Gastrocnemius medialis (tissue), 4 donors: ENCODE data around the gene CLIP2. TPM values are rescaled to one million over a fixed set of nuclear protein-coding genes. Genes with fewer than 3 reads are reported as not detected.
A peak's percentile ranks its signal among the peaks of the same experiment; 100 is the strongest.
"Not testable (repeated sequence)": the region's sequence is repeated elsewhere in the genome, so short reads cannot be mapped to it uniquely, and the experiment has no call there.

Source experiments
- ATAC-seq, 2 donors: fragments of 150-250 bp; one replicate each; pipeline ENCODE4 v1.9.1; 2016
- DNase-seq, 2 donors: peaks; one replicate each; pipeline ENCODE4 v3.0.0-alpha.2; 2019
- H3K27ac ChIP-seq, 4 donors: fragments of 200-600 bp; sonication (generic); 1 replicate in 1 of 4; 2 replicates in 3 of 4; pipeline ENCODE4 v1.5.1; 2016 to 2018; ENCODE audit warnings: mild to moderate bottlenecking in 2 of 4, moderate library complexity in 1 of 4
- H3K27me3 ChIP-seq, 3 donors: fragments of 200-600 bp; sonication (generic) in 2 of 3; 1 replicate in 1 of 3; 2 replicates in 2 of 3; pipeline versions ENCODE4 v1.5.1 to v1.6.0; 2016 to 2019; ENCODE audit warnings: mild to moderate bottlenecking in 1 of 3, moderate library complexity in 1 of 3
- H3K36me3 ChIP-seq, 2 donors: fragments of 200-600 bp; sonication (generic) in 1 of 2; one replicate each; pipeline ENCODE4 v1.5.1; 2017 to 2018
- H3K4me1 ChIP-seq, 2 donors: fragments of 200-600 bp; sonication (generic) in 1 of 2; one replicate each; pipeline ENCODE4 v1.5.1; 2016 to 2017; ENCODE audit warnings: mild to moderate bottlenecking in 2 of 2
- H3K4me3 ChIP-seq, 4 donors: fragments of 200-600 bp; sonication (generic) in 3 of 4; 1 replicate in 1 of 4; 2 replicates in 3 of 4; pipeline ENCODE4 v1.5.1; 2016 to 2019; ENCODE audit warnings: mild to moderate bottlenecking in 2 of 4
- H3K9me3 ChIP-seq, 3 donors: fragments of 200-600 bp; sonication (generic) in 2 of 3; 1 replicate in 1 of 3; 2 replicates in 2 of 3; pipeline ENCODE4 v1.5.1; 2016 to 2019
- POLR2A ChIP-seq, 2 donors: fragments of 450-650 bp; IDR thresholded peaks; one replicate each; pipeline ENCODE4 v1.6.1; 2017; ENCODE audit warnings: antibody characterized with exemption in 2 of 2, mild to moderate bottlenecking in 2 of 2, moderate library complexity in 2 of 2
- in situ Hi-C, 4 donors: fragments of 200-750 bp; cut with MboI; loops; one replicate each; pipeline versions ENCODE4 v1.15.0 to v1.8.0; 2017; ENCODE audit warnings: low sequenced_read_pairs in 4 of 4
- intact Hi-C: fragments of 100-400 bp; cut with DNase I; formaldehyde crosslinking; loops from one replicate; pipeline ENCODE4 v1.15.1; 2023; ENCODE audit warnings: low total_unique reads
- total RNA-seq, 4 donors: library from RNA; depleted of rRNA; stranded (reverse); fragments of >200 nt; gene quantifications; one replicate each; pipeline versions ENCODE4 v1.1.0 to v1.2.3, GENCODE V29; 2016
- TF ChIP-seq, protein P1 (sequence below), 5 experiments: fragments of 450-650 bp in 3 of 5; fragments of 200-600 bp in 2 of 5; sonication (generic) in 2 of 5; IDR thresholded peaks in 4 of 5; conservative IDR thresholded peaks in 1 of 5; 1 replicate in 4 of 5; 2 replicates in 1 of 5; pipeline ENCODE4 v1.5.1; 2016 to 2019; ENCODE audit warnings: antibody characterized with exemption in 5 of 5, mild to moderate bottlenecking in 3 of 5, moderate library complexity in 3 of 5

Gene CLIP2
- total RNA-seq, 4 donors from 2014 or later = 2.0 to 10.0 (median 4.2) TPM

DNA sequence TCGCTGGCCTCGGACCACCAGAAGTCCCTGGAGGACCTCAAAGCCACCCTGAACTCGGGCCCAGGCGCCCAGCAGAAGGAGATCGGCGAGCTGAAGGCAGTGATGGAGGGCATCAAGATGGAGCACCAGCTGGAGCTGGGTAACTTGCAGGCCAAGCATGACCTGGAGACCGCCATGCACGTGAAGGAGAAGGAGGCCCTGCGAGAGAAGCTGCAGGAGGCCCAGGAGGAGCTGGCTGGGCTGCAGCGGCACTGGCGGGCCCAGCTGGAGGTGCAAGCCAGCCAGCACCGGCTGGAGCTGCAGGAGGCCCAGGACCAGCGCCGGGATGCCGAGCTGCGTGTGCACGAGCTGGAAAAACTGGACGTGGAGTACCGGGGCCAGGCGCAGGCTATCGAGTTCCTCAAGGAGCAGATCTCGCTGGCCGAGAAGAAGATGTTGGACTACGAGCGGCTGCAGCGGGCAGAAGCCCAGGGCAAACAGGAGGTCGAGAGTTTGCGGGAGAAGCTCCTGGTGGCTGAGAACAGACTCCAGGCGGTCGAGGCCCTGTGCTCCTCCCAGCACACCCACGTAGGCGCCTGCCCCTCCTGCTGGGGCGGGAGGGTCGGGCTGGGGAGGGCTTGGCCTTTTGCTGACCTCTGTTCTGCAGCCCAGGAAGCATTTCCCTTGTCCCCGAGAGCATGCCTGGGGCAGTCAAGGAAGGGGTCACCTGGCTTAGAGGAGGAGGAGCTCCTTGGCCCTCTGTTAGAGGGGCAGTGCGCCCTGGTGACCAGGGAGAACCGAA, 87.2 kb downstream of the CLIP2 start:
- TF ChIP-seq POLR2A (IDR thresholded peaks at IDR 0.05) = no peak
- TF ChIP-seq, protein P1, sequence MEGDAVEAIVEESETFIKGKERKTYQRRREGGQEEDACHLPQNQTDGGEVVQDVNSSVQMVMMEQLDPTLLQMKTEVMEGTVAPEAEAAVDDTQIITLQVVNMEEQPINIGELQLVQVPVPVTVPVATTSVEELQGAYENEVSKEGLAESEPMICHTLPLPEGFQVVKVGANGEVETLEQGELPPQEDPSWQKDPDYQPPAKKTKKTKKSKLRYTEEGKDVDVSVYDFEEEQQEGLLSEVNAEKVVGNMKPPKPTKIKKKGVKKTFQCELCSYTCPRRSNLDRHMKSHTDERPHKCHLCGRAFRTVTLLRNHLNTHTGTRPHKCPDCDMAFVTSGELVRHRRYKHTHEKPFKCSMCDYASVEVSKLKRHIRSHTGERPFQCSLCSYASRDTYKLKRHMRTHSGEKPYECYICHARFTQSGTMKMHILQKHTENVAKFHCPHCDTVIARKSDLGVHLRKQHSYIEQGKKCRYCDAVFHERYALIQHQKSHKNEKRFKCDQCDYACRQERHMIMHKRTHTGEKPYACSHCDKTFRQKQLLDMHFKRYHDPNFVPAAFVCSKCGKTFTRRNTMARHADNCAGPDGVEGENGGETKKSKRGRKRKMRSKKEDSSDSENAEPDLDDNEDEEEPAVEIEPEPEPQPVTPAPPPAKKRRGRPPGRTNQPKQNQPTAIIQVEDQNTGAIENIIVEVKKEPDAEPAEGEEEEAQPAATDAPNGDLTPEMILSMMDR (IDR thresholded peaks at IDR 0.05 in 4 of 5, conservative IDR thresholded peaks at IDR 0.05 in 1 of 5) = no peak
- no peak for ATAC-seq
- no peak for DNase-seq
- Histone ChIP-seq H3K27me3 (peaks cover 0 to 6% (median 3%) of the 10 kb centered on the region in 3 donors), H3K27ac (no peak overlapping the region), H3K4me1 (no peaks in the 10 kb centered on the region), H3K36me3 (no peaks in the 10 kb centered on the region), H3K4me3 (no peak overlapping the region), H3K9me3 (no peaks in the 10 kb centered on the region)
- intact Hi-C loops = no loop called here
- in situ Hi-C loops = loop anchor here in 1 of 4 donors (25.0 kb wide), 1 partner anchor 314 kb away; no protein-coding TSS in a partner anchor

DNA sequence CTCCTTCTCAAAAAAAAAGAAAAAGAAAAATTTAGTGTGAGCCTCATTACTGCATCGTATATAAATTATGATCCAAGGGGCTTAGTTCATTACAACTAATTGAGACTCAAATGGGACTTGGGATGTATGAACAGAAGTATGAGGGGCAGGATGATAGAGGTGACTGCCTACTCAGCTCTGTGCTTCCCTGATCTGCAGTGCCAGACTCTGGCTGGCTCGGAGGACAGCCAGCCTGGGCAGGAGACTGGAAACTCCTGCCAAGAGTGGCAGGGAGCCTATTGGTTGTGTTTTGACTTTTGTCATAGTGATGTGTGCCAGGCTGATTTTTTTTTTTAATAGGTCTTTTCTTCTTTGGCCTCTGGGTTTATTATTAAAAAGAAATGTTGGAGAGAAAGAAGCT, 90.7 kb downstream of the CLIP2 start:
- Histone ChIP-seq H3K27ac (no peak overlapping the region), H3K4me3 (no peak overlapping the region), H3K27me3 (no peaks in the 10 kb centered on the region), H3K36me3 (no peaks in the 10 kb centered on the region), H3K9me3 (no peaks in the 10 kb centered on the region), H3K4me1 (no peaks in the 10 kb centered on the region)
- intact Hi-C loops (no loop called here), in situ Hi-C loops (loop anchor here in 1 of 4 donors (25.0 kb wide), 1 partner anchor 318 kb away; no protein-coding TSS in a partner anchor)
- TF ChIP-seq, protein P1 (IDR thresholded peaks at IDR 0.05 in 4 of 5, conservative IDR thresholded peaks at IDR 0.05 in 1 of 5) = no peak
- TF ChIP-seq POLR2A (IDR thresholded peaks at IDR 0.05) = no peak
- DNase-seq = no peak
- ATAC-seq = no peak

DNA sequence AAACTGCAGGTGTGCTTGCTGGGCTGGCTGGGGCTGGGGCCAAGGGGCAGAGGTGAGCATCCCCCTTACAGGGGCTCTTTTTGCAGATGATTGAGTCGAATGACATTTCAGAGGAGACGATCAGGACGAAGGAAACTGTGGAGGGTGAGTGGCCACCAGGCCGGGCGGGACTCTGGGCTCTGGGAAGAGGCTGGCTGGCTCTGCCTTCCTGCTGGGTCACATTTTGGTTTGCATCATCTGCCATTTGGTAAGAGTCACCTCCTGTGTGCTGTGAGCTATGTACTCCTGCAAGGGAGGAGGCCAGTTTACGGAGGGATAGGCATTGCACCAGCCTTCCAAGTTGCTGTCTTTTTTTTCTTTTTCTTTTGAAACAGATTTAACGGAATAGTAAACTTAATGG, 91.5 kb downstream of the CLIP2 start:
- no peaks in the 10 kb centered on the region for H3K27me3 ChIP-seq
- in situ Hi-C loops = loop anchor here in 1 of 4 donors (25.0 kb wide), 1 partner anchor 318 kb away; no protein-coding TSS in a partner anchor
- DNase-seq = no peak
- TF ChIP-seq, protein P1 (IDR thresholded peaks at IDR 0.05 in 4 of 5, conservative IDR thresholded peaks at IDR 0.05 in 1 of 5) = no peak
- TF ChIP-seq POLR2A (IDR thresholded peaks at IDR 0.05) = no peak
- H3K4me1 ChIP-seq = no peaks in the 10 kb centered on the region
- no peak overlapping the region for H3K4me3 ChIP-seq
- intact Hi-C loops = no loop called here
- no peak overlapping the region for H3K27ac ChIP-seq
- H3K9me3 ChIP-seq = no peaks in the 10 kb centered on the region
- no peaks in the 10 kb centered on the region for H3K36me3 ChIP-seq
- peak; percentile 54 to 83 for ATAC-seq

DNA sequence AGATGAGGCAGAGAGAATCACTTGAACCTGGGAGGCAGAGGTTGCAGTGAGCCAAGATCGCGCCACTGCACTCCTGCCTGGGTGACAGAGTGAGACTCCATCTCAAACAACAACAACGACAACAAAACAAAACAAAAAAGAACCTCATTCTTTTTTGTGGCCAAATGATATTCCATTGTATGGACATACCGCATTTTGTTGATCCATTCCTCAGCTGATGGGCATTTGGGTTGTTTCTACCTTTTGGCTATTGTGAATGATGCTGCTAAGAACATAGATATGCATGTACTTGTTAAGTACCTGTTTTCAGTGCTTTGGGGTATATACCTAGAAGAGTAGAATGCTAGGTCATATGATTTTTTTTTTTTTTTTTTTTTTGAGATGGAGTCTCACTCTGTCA, 94.9 kb downstream of the CLIP2 start:
- H3K27me3 ChIP-seq, ATAC-seq, DNase-seq, H3K36me3 ChIP-seq, H3K4me3 ChIP-seq, intact Hi-C loops, H3K9me3 ChIP-seq, H3K27ac ChIP-seq, H3K4me1 ChIP-seq: not testable (repeated sequence)
- in situ Hi-C loops = loop anchor here in 1 of 4 donors (25.0 kb wide), 1 partner anchor 322 kb away; no protein-coding TSS in a partner anchor

DNA sequence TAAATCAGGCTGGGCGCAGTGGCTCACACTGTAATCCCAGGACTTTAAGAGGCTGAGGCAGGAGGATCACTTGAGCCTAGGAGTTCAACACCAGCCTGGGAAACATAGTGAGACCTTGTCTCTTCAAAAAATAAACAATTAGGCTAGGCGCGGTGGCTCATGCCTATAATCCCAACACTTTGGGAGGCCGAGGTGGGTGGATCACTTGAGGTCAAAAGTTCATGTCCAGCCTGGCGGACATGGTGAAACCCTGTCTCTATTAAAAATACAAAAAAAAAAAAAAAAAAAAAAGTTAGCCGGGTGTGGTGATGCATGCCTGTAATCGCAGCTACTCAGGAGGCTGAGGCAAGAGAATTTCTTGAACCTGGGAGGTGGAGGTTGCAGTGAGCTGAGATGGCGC, 95.6 kb downstream of the CLIP2 start:
- H3K36me3 ChIP-seq, DNase-seq, ATAC-seq, H3K4me1 ChIP-seq, H3K27ac ChIP-seq, H3K27me3 ChIP-seq, H3K4me3 ChIP-seq, H3K9me3 ChIP-seq, intact Hi-C loops: not testable (repeated sequence)
- in situ Hi-C loops = loop anchor here in 1 of 4 donors (25.0 kb wide), 1 partner anchor 323 kb away; no protein-coding TSS in a partner anchor
